ENCODE measurements around the gene SLC6A17. TPM values are rescaled to one million over a fixed set of nuclear protein-coding genes. Genes with fewer than 3 reads are reported as not detected.

SLC6A17 gene
- total RNA-seq, 1 donor: 0.90 TPM

DNA sequence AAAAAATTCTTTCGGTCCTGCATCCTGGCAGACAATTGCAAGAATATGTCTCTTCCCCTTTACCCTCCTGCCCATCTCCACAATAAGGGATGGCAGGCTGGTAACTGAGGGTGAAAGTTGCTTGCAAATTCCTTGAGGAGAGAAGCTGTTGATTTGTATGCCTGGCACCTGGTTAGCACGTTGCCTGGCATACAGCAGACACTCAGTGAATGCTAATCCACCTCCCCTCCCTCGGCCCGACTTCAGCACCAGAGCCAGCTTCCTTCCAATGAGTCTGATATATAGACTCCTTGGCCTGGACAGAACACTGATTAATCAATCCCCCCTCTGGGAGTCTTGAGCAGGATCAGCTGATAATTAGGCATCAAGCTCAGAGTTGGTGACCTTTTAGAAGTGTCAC is 99.0 kb downstream of the SLC6A17 start:
- no peak overlapping the region for H3K4me3 ChIP-seq (ENCODE audit: low read depth, low read length)
- DNase-seq (ENCODE audit: low read depth): no peak
- TF ChIP-seq, protein P1, sequence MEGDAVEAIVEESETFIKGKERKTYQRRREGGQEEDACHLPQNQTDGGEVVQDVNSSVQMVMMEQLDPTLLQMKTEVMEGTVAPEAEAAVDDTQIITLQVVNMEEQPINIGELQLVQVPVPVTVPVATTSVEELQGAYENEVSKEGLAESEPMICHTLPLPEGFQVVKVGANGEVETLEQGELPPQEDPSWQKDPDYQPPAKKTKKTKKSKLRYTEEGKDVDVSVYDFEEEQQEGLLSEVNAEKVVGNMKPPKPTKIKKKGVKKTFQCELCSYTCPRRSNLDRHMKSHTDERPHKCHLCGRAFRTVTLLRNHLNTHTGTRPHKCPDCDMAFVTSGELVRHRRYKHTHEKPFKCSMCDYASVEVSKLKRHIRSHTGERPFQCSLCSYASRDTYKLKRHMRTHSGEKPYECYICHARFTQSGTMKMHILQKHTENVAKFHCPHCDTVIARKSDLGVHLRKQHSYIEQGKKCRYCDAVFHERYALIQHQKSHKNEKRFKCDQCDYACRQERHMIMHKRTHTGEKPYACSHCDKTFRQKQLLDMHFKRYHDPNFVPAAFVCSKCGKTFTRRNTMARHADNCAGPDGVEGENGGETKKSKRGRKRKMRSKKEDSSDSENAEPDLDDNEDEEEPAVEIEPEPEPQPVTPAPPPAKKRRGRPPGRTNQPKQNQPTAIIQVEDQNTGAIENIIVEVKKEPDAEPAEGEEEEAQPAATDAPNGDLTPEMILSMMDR (IDR thresholded peaks at IDR 0.05; ENCODE audit: insufficient read depth, low read length): no peak

DNA sequence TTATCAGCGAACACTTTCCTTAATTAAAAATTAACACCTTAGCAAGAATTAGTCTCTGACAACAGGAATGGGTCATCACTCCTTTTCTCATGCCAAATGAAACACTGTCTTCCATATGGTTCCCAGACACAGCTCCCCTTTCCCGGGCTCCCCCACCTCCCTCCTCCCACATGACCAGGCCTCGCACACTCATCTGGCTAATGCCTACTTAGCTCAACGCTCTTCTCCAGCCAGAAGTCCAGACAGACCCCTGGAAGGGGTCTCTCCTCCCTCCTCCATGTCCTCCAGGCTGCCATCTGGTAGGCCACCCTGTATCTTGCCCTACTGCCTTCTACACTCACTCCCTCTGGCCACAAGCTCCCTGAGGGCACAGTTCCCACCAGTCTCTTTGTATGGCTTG is 99.7 kb downstream of the SLC6A17 start:
- DNase-seq (ENCODE audit: low read depth): no peak
- H3K4me3 ChIP-seq (ENCODE audit: low read depth, low read length): no peak overlapping the region
- TF ChIP-seq, protein P1 (IDR thresholded peaks at IDR 0.05; ENCODE audit: insufficient read depth, low read length): no peak

- TF ChIP-seq, protein P1 (IDR thresholded peaks at IDR 0.05; ENCODE audit: insufficient read depth, low read length): no peak
- H3K4me3 ChIP-seq (ENCODE audit: low read depth, low read length): no peak overlapping the region
- DNase-seq (ENCODE audit: low read depth): no peak
Observed at GRCh38 chr1:110250749-110251148, 100.5 kb downstream of the SLC6A17 start.

Other genes with a start within 250 kb of the SLC6A17 start
- gene CSF1, start 239.6 kb upstream of the SLC6A17 start, total RNA-seq (ENCODE audit: low replicate concordance): 36.5 and 61.9 TPM in 2 replicates
- gene AHCYL1, start 165.7 kb upstream of the SLC6A17 start, total RNA-seq (ENCODE audit: low replicate concordance): 48.5 and 59.3 TPM in 2 replicates
- 29.0 and 50.3 TPM in 2 replicates for gene STRIP1, start 115.9 kb upstream of the SLC6A17 start, total RNA-seq (ENCODE audit: low replicate concordance)
- gene ALX3, start 79.8 kb upstream of the SLC6A17 start, total RNA-seq (ENCODE audit: low replicate concordance): 0.09 TPM in 1 of 2 replicates, not detected in the other
- gene UBL4B, start 38.1 kb upstream of the SLC6A17 start, total RNA-seq (ENCODE audit: low replicate concordance): not detected in 2 replicates
- 4.7 and 6.8 TPM in 2 replicates for gene KCNC4, start 59.8 kb downstream of the SLC6A17 start, total RNA-seq (ENCODE audit: low replicate concordance)
- gene RBM15, start 188.9 kb downstream of the SLC6A17 start, total RNA-seq (ENCODE audit: low replicate concordance): 23.1 and 43.9 TPM in 2 replicates
- gene SLC16A4, start 240.5 kb downstream of the SLC6A17 start, total RNA-seq (ENCODE audit: low replicate concordance): 36.8 and 71.9 TPM in 2 replicates